Activated CD8-positive, alpha-beta T cell treated with anti-CD3 and anti-CD28 coated beads for 36 hours (primary cell): Measurements from ENCODE around the gene TRPC1. TPM values are rescaled to one million over a fixed set of nuclear protein-coding genes. Genes with fewer than 3 reads are reported as not detected.
"Not testable (repeated sequence)": the region's sequence is repeated elsewhere in the genome, so short reads cannot be mapped to it uniquely, and the experiment has no call there.

Experiments used
- ATAC-seq: fragments of 200-7000 bp; cut with Tn5 transposase; one replicate; pipeline ENCODE4 v1.10.0; 2021; ENCODE audit warnings: mild to moderate bottlenecking, moderate library complexity
- CTCF ChIA-PET: fragments of 350-600 bp; sonication (Branson Sonifier 250); formaldehyde crosslinking; loops from one replicate; lab custom pipeline; 2021; ENCODE audit warnings: antibody characterized with exemption; lab: Charles Lee
- POLR2A ChIA-PET: fragments of 350-600 bp; sonication (Branson Sonifier 250); formaldehyde crosslinking; loops from one replicate; lab custom pipeline; 2021; ENCODE audit warnings: antibody characterized with exemption; lab: Charles Lee
- DNase-seq: peaks from one replicate; pipeline ENCODE4 v3.0.0-alpha.2; 2020
- H3K27ac Mint-ChIP-seq: one replicate; pipeline ENCODE4 v1.8.0; 2021; ENCODE audit warnings: mild to moderate bottlenecking, mixed read lengths
- H3K27me3 Mint-ChIP-seq: one replicate; pipeline ENCODE4 v1.8.0; 2021; ENCODE audit warnings: mixed read lengths
- H3K36me3 Mint-ChIP-seq: one replicate; pipeline ENCODE4 v1.8.0; 2021; ENCODE audit warnings: low read depth, mixed read lengths
- H3K4me1 Mint-ChIP-seq: one replicate; pipeline ENCODE4 v1.8.0; 2021; ENCODE audit warnings: low read depth, mixed read lengths
- H3K4me3 Mint-ChIP-seq: one replicate; pipeline ENCODE4 v1.8.0; 2021; ENCODE audit warnings: mild to moderate bottlenecking, moderate library complexity, mixed read lengths
- H3K9me3 Mint-ChIP-seq: one replicate; pipeline ENCODE4 v1.8.0; 2021; ENCODE audit warnings: mixed read lengths
- intact Hi-C: fragments of 100-400 bp; cut with micrococcal nuclease; formaldehyde crosslinking; loops from one replicate; pipeline ENCODE4 v1.10.0; 2022
- total RNA-seq, 2 experiments: library from RNA; stranded (reverse); gene quantifications; one replicate each; pipeline ENCODE4 v1.2.3, GENCODE V29; 2021
- TF ChIP-seq, protein P1 (sequence below): fragments of 200-600 bp; IDR thresholded peaks from one replicate; pipeline ENCODE4 v1.8.0; 2022; ENCODE audit warnings: antibody characterized with exemption, mild to moderate bottlenecking

TRPC1 gene
- total RNA-seq, 2 experiments from 2014 or later, result 2.4 to 3.4 TPM

GRCh38 chr3:142732066-142732465 is 8.2 kb downstream of the TRPC1 start:
- CTCF ChIA-PET, result no interaction called here
- POLR2A ChIA-PET, result interaction anchor here (0.7 to 1.2 kb wide), 2 partner anchors 21 to 136 kb away, joined by 3 read pairs; partner anchors contain the start of gene PLS1
- Mint-ChIP-seq H3K27me3 (no peaks in the 10 kb centered on the region), H3K36me3 (no peaks in the 10 kb centered on the region), H3K9me3 (no peaks in the 10 kb centered on the region), H3K4me1 (no peaks in the 10 kb centered on the region), H3K4me3 (no peak overlapping the region), H3K27ac (no peak overlapping the region)
- TF ChIP-seq, protein P1, sequence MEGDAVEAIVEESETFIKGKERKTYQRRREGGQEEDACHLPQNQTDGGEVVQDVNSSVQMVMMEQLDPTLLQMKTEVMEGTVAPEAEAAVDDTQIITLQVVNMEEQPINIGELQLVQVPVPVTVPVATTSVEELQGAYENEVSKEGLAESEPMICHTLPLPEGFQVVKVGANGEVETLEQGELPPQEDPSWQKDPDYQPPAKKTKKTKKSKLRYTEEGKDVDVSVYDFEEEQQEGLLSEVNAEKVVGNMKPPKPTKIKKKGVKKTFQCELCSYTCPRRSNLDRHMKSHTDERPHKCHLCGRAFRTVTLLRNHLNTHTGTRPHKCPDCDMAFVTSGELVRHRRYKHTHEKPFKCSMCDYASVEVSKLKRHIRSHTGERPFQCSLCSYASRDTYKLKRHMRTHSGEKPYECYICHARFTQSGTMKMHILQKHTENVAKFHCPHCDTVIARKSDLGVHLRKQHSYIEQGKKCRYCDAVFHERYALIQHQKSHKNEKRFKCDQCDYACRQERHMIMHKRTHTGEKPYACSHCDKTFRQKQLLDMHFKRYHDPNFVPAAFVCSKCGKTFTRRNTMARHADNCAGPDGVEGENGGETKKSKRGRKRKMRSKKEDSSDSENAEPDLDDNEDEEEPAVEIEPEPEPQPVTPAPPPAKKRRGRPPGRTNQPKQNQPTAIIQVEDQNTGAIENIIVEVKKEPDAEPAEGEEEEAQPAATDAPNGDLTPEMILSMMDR, result no peak
- no peak for DNase-seq
- intact Hi-C loops, result no loop called here
- no peak for ATAC-seq

DNA sequence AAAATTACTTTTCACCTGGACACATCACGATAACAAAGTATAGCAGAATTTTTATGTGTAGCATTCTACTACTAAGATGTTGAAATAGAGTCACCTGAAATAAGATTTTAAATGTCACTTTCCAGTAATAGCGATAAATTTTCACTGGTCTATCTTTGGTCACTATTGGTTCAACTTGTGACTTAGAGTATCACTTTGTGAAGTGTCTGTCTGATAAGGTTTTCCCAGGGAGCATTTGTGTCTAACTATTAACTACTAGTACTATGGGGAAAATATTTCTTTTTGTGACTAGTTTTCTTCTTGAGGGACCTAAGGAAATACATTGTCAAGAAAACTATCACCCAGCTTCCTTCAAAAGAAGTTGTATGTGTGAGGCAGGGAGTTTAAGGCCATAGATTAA is 11.0 kb downstream of the TRPC1 start:
- H3K4me3 Mint-ChIP-seq, result no peak overlapping the region
- TF ChIP-seq, protein P1, result no peak
- H3K36me3 Mint-ChIP-seq, result no peaks in the 10 kb centered on the region
- ChIA-PET POLR2A (no interaction called here), CTCF (no interaction called here)
- DNase-seq (no peak), ATAC-seq (no peak)
- H3K9me3 Mint-ChIP-seq, result no peaks in the 10 kb centered on the region
- intact Hi-C loops, result no loop called here
- no peaks in the 10 kb centered on the region for H3K4me1 Mint-ChIP-seq
- H3K27me3 Mint-ChIP-seq, result no peaks in the 10 kb centered on the region
- no peak overlapping the region for H3K27ac Mint-ChIP-seq

DNA sequence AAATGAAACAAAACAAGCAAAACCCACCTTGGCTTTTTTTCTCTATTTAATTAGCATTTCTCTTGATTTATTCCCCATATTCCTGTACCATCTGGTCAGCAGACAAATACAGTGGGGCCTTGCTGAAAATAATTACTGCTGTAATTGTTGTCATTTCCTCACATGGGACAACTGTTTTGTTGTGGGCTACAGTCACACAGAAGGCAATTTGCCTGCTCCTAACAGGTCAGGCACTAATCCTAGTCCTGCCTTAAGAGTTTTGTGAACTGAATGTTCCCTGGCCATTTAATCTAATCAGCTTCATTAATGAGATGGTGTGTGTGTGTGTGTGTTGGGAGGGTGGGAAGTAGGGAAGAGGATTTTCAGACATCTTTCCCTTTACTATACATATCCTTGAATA is 11.6 kb downstream of the TRPC1 start:
- H3K4me1 Mint-ChIP-seq, result no peaks in the 10 kb centered on the region
- no peaks in the 10 kb centered on the region for H3K36me3 Mint-ChIP-seq
- ChIA-PET POLR2A (no interaction called here), CTCF (no interaction called here)
- H3K27ac Mint-ChIP-seq, result no peak overlapping the region
- no peak for DNase-seq
- intact Hi-C loops, result no loop called here
- TF ChIP-seq, protein P1, result no peak
- no peak overlapping the region for H3K4me3 Mint-ChIP-seq
- no peaks in the 10 kb centered on the region for H3K9me3 Mint-ChIP-seq
- H3K27me3 Mint-ChIP-seq, result no peaks in the 10 kb centered on the region
- no peak for ATAC-seq

DNA sequence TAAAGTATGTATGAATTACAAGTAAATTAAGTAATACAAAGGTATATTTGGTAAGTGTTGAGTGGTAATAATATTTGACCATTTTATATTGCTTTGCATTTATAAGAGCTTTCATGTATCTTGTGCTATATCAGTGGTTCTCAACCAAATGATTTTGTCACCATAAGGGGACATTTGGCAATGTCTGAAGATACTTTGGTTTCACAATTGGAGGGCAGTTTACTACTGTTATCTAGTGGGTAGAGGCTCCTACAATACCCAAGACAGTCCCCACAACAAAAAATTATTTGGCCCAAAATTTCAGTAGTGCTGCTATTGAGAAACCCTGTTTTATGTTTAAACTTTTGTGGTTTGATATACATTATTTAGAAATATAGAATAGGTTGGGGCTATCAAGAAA is 14.6 kb downstream of the TRPC1 start:
- Mint-ChIP-seq H3K9me3 (no peaks in the 10 kb centered on the region), H3K4me1 (no peaks in the 10 kb centered on the region), H3K27ac (no peak overlapping the region), H3K4me3 (no peak overlapping the region), H3K36me3 (no peaks in the 10 kb centered on the region), H3K27me3 (no peaks in the 10 kb centered on the region)
- ChIA-PET CTCF (no interaction called here), POLR2A (no interaction called here)
- DNase-seq (no peak), ATAC-seq (no peak)
- TF ChIP-seq, protein P1, result no peak
- intact Hi-C loops, result no loop called here

GRCh38 chr3:142746646-142747045 is 22.8 kb downstream of the TRPC1 start:
- H3K4me3 Mint-ChIP-seq, result no peak overlapping the region
- intact Hi-C loops, result no loop called here
- H3K9me3 Mint-ChIP-seq, result peaks cover 2% of the 10 kb centered on the region
- ChIA-PET POLR2A (no interaction called here), CTCF (no interaction called here)
- DNase-seq (no peak), ATAC-seq (no peak)
- no peaks in the 10 kb centered on the region for H3K27me3 Mint-ChIP-seq
- no peak overlapping the region for H3K27ac Mint-ChIP-seq
- peaks cover 12% of the 10 kb centered on the region for H3K36me3 Mint-ChIP-seq
- H3K4me1 Mint-ChIP-seq, result no peaks in the 10 kb centered on the region
- TF ChIP-seq, protein P1, result no peak

- H3K4me3 Mint-ChIP-seq, DNase-seq, H3K27me3 Mint-ChIP-seq, H3K9me3 Mint-ChIP-seq, H3K27ac Mint-ChIP-seq, H3K4me1 Mint-ChIP-seq, intact Hi-C loops, POLR2A ChIA-PET, CTCF ChIA-PET, ATAC-seq: not testable (repeated sequence)
- peaks cover 12% of the 10 kb centered on the region for H3K36me3 Mint-ChIP-seq
Measured at GRCh38 chr3:142750531-142750930, 26.7 kb downstream of the TRPC1 start.

DNA sequence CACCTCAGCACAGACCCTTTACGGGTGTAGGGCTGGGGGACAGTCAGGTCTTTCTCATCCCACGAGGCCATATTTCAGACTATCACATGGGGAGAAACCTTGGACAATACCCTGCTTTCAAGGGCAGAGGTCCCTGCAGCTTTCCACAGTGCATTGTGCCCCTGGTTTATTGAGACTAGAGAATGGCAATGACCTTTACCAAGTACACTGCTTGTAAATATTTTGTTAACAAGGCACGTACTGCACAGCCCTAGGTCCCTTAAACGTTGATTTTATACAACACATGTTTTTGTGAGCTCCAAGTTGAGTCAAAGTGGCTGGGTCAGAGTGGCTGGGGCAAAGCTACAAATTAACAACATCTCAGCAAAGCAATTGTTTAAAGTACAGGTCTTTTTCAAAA is 28.8 kb downstream of the TRPC1 start:
- intact Hi-C loops, H3K4me3 Mint-ChIP-seq, H3K27ac Mint-ChIP-seq, ATAC-seq, DNase-seq, POLR2A ChIA-PET, H3K27me3 Mint-ChIP-seq, H3K4me1 Mint-ChIP-seq, CTCF ChIA-PET, H3K9me3 Mint-ChIP-seq: not testable (repeated sequence)
- H3K36me3 Mint-ChIP-seq, result peaks cover 12% of the 10 kb centered on the region
